HL-60 (cell line): ENCODE measurements around the gene OR10V1.

ENCODE experiments used
- DNase-seq, 2 experiments: peaks; one replicate each; pipeline ENCODE4 v3.0.0-alpha.2; 2010 to 2020; ENCODE audit warnings: low read depth in 1 of 2, low spot score in 1 of 2
- H3K27ac ChIP-seq: fragments of 250-450 bp; sonication (Bioruptor Pico); replicated peaks from 2 replicates; pipeline ENCODE4 v1.5.1; 2020; ENCODE audit warnings: mild to moderate bottlenecking, moderate library complexity
- H3K27me3 ChIP-seq: fragments of 250-450 bp; sonication (Bioruptor Pico); 2 replicates; pipeline ENCODE4 v1.5.1; 2021; ENCODE audit warnings: mild to moderate bottlenecking, moderate library complexity; ENCODE audit not compliant: insufficient read depth, poor library complexity, severe bottlenecking
- H3K4me3 ChIP-seq: replicated peaks from 2 replicates; pipeline ENCODE4 v1.5.1; 2011; ENCODE audit warnings: mild to moderate bottlenecking, control low read depth, low read length; ENCODE audit not compliant: insufficient read depth
- CTCF ChIP-seq: IDR thresholded peaks from one replicate; pipeline ENCODE4 v1.5.1; 2011; ENCODE audit warnings: low read length, control low read depth, inconsistent platforms; ENCODE audit not compliant: insufficient read depth
- GABPA ChIP-seq: IDR thresholded peaks from 2 replicates; pipeline ENCODE4 v1.6.1; 2012; ENCODE audit warnings: low read depth
- POLR2AphosphoS5 ChIP-seq: IDR thresholded peaks from 2 replicates; pipeline ENCODE4 v1.6.1; 2012; ENCODE audit warnings: low read depth
- REST ChIP-seq: IDR thresholded peaks from 2 replicates; pipeline ENCODE4 v1.6.1; 2012; ENCODE audit warnings: low read depth; ENCODE audit not compliant: insufficient replicate concordance
- SPI1 ChIP-seq: IDR thresholded peaks from 2 replicates; pipeline ENCODE4 v1.6.1; 2012; ENCODE audit warnings: low read depth, mild to moderate bottlenecking, borderline replicate concordance

The OR10V1 gene

GRCh38 chr11:59708537-59708936, 5.1 kb downstream of the OR10V1 start:
- no peak for TF ChIP-seq CTCF
- no peak for TF ChIP-seq POLR2AphosphoS5
- TF ChIP-seq REST = no peak
- no peak for TF ChIP-seq GABPA
- no peak for TF ChIP-seq SPI1
- Histone ChIP-seq H3K27me3 (no peaks in the 10 kb centered on the region), H3K4me3 (no peak overlapping the region), H3K27ac (no peak overlapping the region)
- DNase-seq = no peak

GRCh38 chr11:59707371-59707770, 6.3 kb downstream of the OR10V1 start:
- Histone ChIP-seq H3K4me3 (no peak overlapping the region), H3K27ac (no peak overlapping the region), H3K27me3 (no peaks in the 10 kb centered on the region)
- DNase-seq = no peak
- TF ChIP-seq POLR2AphosphoS5 = no peak
- TF ChIP-seq GABPA = no peak
- TF ChIP-seq CTCF = no peak
- TF ChIP-seq SPI1 = no peak
- TF ChIP-seq REST = no peak

GRCh38 chr11:59706518-59707285, 6.9 kb downstream of the OR10V1 start:
- H3K27ac ChIP-seq = no peak overlapping the region
- DNase-seq = no peak
- no peaks in the 10 kb centered on the region for H3K27me3 ChIP-seq
- no peak for TF ChIP-seq REST
- no peak for TF ChIP-seq CTCF
- no peak for TF ChIP-seq SPI1
- TF ChIP-seq GABPA = no peak
- TF ChIP-seq POLR2AphosphoS5 = no peak
- no peak overlapping the region for H3K4me3 ChIP-seq
